ENCODE measurements around the gene MRPL33.

MRPL33 gene

DNA sequence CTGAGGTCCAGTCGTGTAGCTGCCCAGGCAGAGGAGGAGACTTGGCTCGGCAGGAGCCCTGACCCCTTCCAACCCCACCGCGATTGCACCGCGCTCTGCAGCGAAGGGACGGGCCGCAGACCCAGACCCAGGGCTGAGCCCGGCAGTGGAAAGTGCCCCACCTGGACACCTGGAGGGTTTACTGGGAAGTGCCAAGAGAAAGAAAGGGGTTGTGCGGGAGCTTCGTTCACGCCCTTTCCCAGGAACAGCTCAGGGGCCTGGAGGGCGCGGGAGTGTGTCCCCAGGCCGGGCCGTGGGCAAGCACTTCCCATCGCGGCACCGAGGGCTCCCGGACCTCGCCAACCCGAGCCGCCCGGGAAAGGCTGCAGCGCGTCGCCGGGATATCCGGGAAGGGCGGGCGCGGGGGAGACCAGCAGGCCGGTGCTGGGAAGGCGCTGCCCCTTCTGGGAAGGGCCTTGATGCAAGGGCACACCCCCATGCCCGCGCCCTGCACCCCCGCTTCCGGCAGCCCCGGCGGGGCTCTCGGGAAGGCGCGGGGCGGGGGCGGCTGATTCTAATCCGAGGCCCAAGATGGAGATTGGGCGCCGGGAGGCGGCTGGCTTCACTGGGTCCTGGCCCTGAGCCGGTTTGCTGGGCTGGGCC, 36.1 kb upstream of the MRPL33 start:
- TF ChIP-seq, protein P1, sequence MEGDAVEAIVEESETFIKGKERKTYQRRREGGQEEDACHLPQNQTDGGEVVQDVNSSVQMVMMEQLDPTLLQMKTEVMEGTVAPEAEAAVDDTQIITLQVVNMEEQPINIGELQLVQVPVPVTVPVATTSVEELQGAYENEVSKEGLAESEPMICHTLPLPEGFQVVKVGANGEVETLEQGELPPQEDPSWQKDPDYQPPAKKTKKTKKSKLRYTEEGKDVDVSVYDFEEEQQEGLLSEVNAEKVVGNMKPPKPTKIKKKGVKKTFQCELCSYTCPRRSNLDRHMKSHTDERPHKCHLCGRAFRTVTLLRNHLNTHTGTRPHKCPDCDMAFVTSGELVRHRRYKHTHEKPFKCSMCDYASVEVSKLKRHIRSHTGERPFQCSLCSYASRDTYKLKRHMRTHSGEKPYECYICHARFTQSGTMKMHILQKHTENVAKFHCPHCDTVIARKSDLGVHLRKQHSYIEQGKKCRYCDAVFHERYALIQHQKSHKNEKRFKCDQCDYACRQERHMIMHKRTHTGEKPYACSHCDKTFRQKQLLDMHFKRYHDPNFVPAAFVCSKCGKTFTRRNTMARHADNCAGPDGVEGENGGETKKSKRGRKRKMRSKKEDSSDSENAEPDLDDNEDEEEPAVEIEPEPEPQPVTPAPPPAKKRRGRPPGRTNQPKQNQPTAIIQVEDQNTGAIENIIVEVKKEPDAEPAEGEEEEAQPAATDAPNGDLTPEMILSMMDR (IDR thresholded peaks at IDR 0.05; ENCODE audit: low read length, missing control alignments) = no peak
- peak; percentile 86 for DNase-seq (ENCODE audit: low read depth)
- H3K4me3 ChIP-seq (replicated peaks; ENCODE audit: low read depth, low read length) = peak overlapping the region; percentile 4

DNA sequence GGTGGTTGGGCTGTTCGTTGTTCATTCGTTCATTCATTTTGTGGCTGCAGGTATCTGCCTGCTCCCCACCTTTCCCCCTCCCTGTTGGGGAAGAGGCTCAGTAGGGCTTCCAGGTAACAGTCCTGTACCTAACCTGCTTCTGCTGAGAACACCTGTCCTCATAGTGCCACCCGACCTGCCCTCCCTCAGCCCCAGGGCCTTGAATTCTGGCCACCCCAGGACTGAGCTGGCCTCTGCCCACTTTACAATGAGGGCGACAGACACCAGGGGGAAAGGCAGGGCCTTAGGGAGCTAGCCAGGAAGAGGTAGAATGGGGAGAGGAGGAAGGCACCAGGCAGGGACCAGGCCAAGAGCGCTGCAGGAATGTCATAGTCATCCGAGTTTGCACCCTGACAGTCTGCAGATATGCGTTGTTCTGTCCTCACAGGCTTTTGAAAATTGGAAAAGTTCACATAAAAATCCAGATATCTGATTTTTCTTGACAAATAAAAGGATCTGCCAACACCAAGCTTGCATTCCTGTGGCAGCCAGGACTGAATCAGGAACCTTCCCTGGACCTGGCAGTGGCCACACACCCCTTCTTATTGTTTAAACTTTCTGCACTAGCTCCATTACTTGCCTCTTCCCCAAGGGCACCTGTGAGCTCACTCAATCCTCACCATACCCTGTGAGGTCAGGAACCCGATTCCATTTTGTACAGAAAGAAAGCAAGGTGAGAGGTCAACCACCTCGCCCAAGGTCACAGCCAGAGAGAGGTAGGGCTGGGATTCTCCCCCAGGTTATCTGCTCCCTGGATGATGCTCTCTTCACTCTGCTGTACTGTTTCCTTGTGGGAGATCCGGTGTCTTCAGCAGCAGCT, 35.3 kb upstream of the MRPL33 start:
- TF ChIP-seq, protein P1 (IDR thresholded peaks at IDR 0.05; ENCODE audit: low read length, missing control alignments) = no peak
- H3K4me3 ChIP-seq (replicated peaks; ENCODE audit: low read depth, low read length) = no peak overlapping the region
- no peak for DNase-seq (ENCODE audit: low read depth)

DNA sequence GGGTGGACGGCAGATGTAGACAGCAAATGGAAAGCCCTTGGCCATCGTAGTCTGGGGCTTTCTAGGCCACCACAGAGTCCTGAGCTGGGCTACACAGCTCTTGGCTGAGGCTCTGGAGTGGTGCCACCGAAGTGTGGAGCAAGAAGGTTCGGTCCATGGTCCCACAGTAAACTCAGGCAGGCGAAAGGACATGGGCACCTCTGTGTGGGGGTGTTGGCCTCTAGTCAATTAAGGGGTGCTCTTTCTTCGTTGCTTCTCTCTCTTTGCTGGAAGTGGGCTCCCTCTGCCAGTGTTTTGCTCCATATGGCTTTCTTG, 34.7 kb upstream of the MRPL33 start:
- TF ChIP-seq, protein P1 (IDR thresholded peaks at IDR 0.05; ENCODE audit: low read length, missing control alignments) = no peak
- H3K4me3 ChIP-seq (replicated peaks; ENCODE audit: low read depth, low read length) = no peak overlapping the region
- DNase-seq (ENCODE audit: low read depth) = no peak

DNA sequence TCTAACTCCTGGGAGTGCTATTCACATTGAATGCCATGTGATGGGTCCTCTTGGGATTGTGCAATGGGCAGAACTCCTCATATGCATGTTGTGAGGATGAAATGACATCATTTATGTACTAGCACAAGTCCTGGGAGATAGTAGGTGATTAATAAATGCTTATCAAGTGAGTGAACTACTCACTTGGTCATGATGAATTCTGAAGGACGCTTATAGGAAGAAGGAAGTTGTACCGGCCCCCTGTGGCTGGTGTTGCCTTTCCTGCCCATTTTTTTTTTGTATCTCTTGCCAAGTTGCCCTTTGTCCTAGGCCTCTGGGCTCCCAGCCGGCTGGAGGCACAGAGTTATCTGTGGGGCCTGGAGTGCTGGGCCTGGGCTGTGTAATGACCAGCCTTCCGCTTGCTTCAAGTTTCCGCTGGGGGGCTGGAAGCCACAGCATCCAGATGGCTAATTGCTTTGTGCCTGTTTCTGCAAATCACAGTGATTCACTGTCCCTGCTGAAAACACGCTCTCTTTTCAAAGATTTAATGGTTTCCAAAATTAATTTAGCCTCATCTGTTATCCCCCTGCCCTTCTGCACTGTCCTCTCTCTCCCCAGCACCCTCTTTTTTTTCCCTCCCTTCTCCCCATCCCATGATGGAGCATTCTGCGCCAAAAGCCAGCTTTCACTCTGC, 33.7 kb upstream of the MRPL33 start:
- TF ChIP-seq, protein P1 (IDR thresholded peaks at IDR 0.05; ENCODE audit: low read length, missing control alignments) = peak; percentile 30
- peak; percentile 98 for DNase-seq (ENCODE audit: low read depth)
- no peak overlapping the region for H3K4me3 ChIP-seq (replicated peaks; ENCODE audit: low read depth, low read length)

DNA sequence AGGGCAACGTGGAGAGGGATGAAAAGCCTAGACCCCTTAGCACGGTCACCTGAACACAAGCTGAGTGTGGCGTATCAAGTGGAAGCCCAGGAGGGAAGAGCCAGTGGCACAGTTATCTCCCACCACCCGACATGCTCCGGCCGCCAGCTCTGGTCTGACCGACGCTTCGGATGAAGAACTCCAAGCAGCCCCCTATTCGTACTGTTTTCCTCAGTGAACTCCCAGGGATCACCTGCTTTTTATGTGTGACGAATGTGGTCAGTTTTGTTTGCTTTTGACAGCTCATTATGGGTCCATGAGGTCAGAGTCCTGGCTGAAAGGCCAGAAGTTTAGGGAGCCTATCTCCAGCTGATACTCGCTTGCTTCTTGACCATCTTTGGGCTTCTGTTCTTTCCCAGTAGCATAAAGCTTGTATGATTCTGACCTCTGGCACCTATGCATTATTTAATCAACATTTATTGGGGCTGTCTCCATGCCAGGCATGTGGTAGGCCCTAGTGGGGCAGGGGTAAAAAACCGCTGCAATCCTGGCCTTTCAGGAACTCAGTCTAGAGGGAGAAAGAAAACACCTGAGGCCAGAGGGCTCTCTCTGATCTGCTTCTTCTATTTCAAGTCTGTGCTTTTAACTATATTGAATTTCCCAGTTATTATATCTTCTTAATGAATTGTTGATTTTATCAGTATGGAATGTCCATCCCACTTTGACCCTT, 33.0 kb upstream of the MRPL33 start:
- no peak for DNase-seq (ENCODE audit: low read depth)
- TF ChIP-seq, protein P1 (IDR thresholded peaks at IDR 0.05; ENCODE audit: low read length, missing control alignments) = no peak
- H3K4me3 ChIP-seq (replicated peaks; ENCODE audit: low read depth, low read length) = no peak overlapping the region

DNA sequence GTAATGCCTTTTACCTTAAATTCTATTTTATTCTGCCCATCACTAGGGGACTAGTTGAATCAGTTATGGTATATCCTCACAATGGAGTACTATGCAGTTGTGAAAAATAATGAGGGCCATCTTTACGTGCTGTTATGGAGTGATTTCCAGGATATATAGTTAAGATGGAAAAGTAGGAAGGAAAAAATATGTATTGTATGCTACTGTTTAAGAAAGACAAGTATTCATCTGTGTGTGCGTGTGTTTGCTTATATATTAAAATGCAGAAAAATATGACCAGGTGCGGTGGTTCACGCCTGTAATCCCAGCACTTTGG, 32.5 kb upstream of the MRPL33 start:
- TF ChIP-seq, protein P1 (IDR thresholded peaks at IDR 0.05; ENCODE audit: low read length, missing control alignments) = no peak
- H3K4me3 ChIP-seq (replicated peaks; ENCODE audit: low read depth, low read length) = no peak overlapping the region

More for the DNA sequence above, 32.5 kb upstream of the MRPL33 start:
- no peak for DNase-seq (ENCODE audit: low read depth)

Data from fibroblast of pulmonary artery (primary cell).